Spleen (tissue), 7 donors: ENCODE data around the gene KMT5C.

ENCODE experiments used
- CTCF ChIP-seq, 11 experiments: fragments of 200-600 bp in 7 of 11; fragments of 450-650 bp in 4 of 11; sonication (generic) in 4 of 11; IDR thresholded peaks in 8 of 11; conservative IDR thresholded peaks in 3 of 11; 1 replicate in 7 of 11; 2 replicates in 4 of 11; pipeline versions ENCODE4 v1.4.0 to v1.8.0; 2016 to 2021; ENCODE audit warnings: antibody characterized with exemption in 11 of 11, inconsistent platforms in 4 of 11, mild to moderate bottlenecking in 1 of 11
- POLR2A ChIP-seq, 3 donors: fragments of 450-650 bp; IDR thresholded peaks; one replicate each; pipeline ENCODE4 v1.5.1; 2017; ENCODE audit warnings: antibody characterized with exemption in 3 of 3, mild to moderate bottlenecking in 1 of 3
- POLR2AphosphoS5 ChIP-seq, 3 donors: sonication (generic); formaldehyde crosslinking; IDR thresholded peaks; one replicate each; pipeline ENCODE4 v1.5.1; 2017; ENCODE audit warnings: antibody characterized with exemption in 3 of 3
- donor health status: DM: no; HTN: no; CAD: no; lungs with moderate emphysema.
- donor health status: DM: no; HTN: no; CAD: no.
- donor health status: DM: no; HTN: no; CAD: no.

GRCh38 chr19:55310498-55310897 is 29.2 kb upstream of the KMT5C start:
- TF ChIP-seq POLR2AphosphoS5 (IDR thresholded peaks at IDR 0.05) (no peak), CTCF (IDR thresholded peaks at IDR 0.05 in 8 of 11, conservative IDR thresholded peaks at IDR 0.05 in 3 of 11) (no peak), POLR2A (IDR thresholded peaks at IDR 0.05) (no peak)
